Femur (tissue), 1 donor: ENCODE results near the gene SREBF2.

ENCODE experiments used
- DNase-seq: peaks from one replicate; pipeline ENCODE4 v3.0.0-alpha.2; 2017

SREBF2 gene

GRCh38 chr22:41832553-41833368 lies at the start of gene SREBF2:
Gene SREBF2, plus strand, starts transcription at chr22:41833105. Its CDS starts 166 bp downstream, at chr22:41833271.
- DNase-seq, result peak; percentile 100

- DNase-seq, result no peak
Observed at GRCh38 chr22:41787331-41787730, 45.6 kb upstream of the SREBF2 start.

- DNase-seq, result no peak
Observed at GRCh38 chr22:41793871-41794270, 39.0 kb upstream of the SREBF2 start.

- DNase-seq, result no peak
Observed at GRCh38 chr22:41798736-41799135, 34.2 kb upstream of the SREBF2 start.

- peak; percentile 33 for DNase-seq
Observed at GRCh38 chr22:41799486-41800347, 33.2 kb upstream of the SREBF2 start.

GRCh38 chr22:41800348-41801146 lies 32.4 kb upstream of the SREBF2 start, which contains the start of gene CCDC134:
Gene CCDC134, plus strand, starts transcription at chr22:41800679. Its CDS starts 8,212 bp downstream, at chr22:41808891.
- DNase-seq, result peak; percentile 96

GRCh38 chr22:41801147-41801819 lies 31.6 kb upstream of the SREBF2 start:
- DNase-seq, result no peak

- no peak for DNase-seq
Observed at GRCh38 chr22:41801886-41802285, 31.0 kb upstream of the SREBF2 start.

GRCh38 chr22:41805639-41806038 lies 27.3 kb upstream of the SREBF2 start:
- no peak for DNase-seq

GRCh38 chr22:41808400-41808799 lies 24.5 kb upstream of the SREBF2 start:
- no peak for DNase-seq

- no peak for DNase-seq
Observed at GRCh38 chr22:41810022-41810421, 22.9 kb upstream of the SREBF2 start.

- DNase-seq, result no peak
Observed at GRCh38 chr22:41812805-41813545, 19.9 kb upstream of the SREBF2 start.

- DNase-seq, result no peak
Observed at GRCh38 chr22:41813726-41814410, 19.0 kb upstream of the SREBF2 start.

GRCh38 chr22:41815716-41816115 lies 17.2 kb upstream of the SREBF2 start:
- DNase-seq, result no peak

GRCh38 chr22:41816241-41816640 lies 16.7 kb upstream of the SREBF2 start:
- DNase-seq, result peak; percentile 55

- no peak for DNase-seq
Observed at GRCh38 chr22:41816871-41817270, 16.0 kb upstream of the SREBF2 start.

- no peak for DNase-seq
Observed at GRCh38 chr22:41818011-41818410, 14.9 kb upstream of the SREBF2 start.

GRCh38 chr22:41818596-41818995 lies 14.3 kb upstream of the SREBF2 start:
- DNase-seq, result no peak

GRCh38 chr22:41819257-41819656 lies 13.6 kb upstream of the SREBF2 start:
- no peak for DNase-seq

- no peak for DNase-seq
Observed at GRCh38 chr22:41820447-41820846, 12.5 kb upstream of the SREBF2 start.
